ENCODE data around the gene EVL.

- TF ChIP-seq CTCF (IDR thresholded peaks at IDR 0.05): no peak
- no peak for TF ChIP-seq POLR2AphosphoS5 (IDR thresholded peaks at IDR 0.05)
- TF ChIP-seq POLR2A (IDR thresholded peaks at IDR 0.05): no peak
- no peak for TF ChIP-seq EP300 (IDR thresholded peaks at IDR 0.05; ENCODE audit: low read depth)
Measured at GRCh38 chr14:100109594-100109955, 44.4 kb downstream of the EVL start.
